ENCODE measurements around the gene NLRP10. TPM values are rescaled to one million over a fixed set of nuclear protein-coding genes. Genes with fewer than 3 reads are reported as not detected.

The NLRP10 gene
- total and polyA plus RNA-seq, 7 donors = not detected

- peaks cover 0 to 5% (median 2%) of the 10 kb centered on the region in 3 donors for H3K27me3 ChIP-seq (ENCODE audit: insufficient read depth in 3 of 3, low read length in 2 of 3)
- DNase-seq = no peak
- H3K36me3 ChIP-seq (ENCODE audit: insufficient read depth in 1 of 2, low read depth in 1 of 2) = no peaks in the 10 kb centered on the region
- TF ChIP-seq CTCF (IDR thresholded peaks at IDR 0.05) = no peak
- intact Hi-C loops (cut with DNase I) = no loop called here
- no peak overlapping the region for H3K4me3 ChIP-seq
- no peaks in the 10 kb centered on the region for H3K9me3 ChIP-seq
- H3K4me1 ChIP-seq = no peaks in the 10 kb centered on the region
- no peak overlapping the region for H3K27ac ChIP-seq
- no peak for ATAC-seq
- 56 to 65% (median 61%) methylated on average over 3 of the region's 3 CpGs for WGBS, 3 donors
Measured at GRCh38 chr11:7969756-7970646, 4.8 kb upstream of the NLRP10 start.

- 34 to 44% (median 34%) methylated on average over 2 of the region's 2 CpGs for WGBS, 3 donors
- intact Hi-C loops (cut with DNase I) = no loop called here
- ATAC-seq = no peak
Measured at GRCh38 chr11:7968686-7969085, 3.4 kb upstream of the NLRP10 start.

GRCh38 chr11:7967826-7968225, 2.6 kb upstream of the NLRP10 start:
- ATAC-seq (no peak), DNase-seq (no peak)
- no peak overlapping the region for H3K27ac ChIP-seq
- no peak for TF ChIP-seq CTCF (IDR thresholded peaks at IDR 0.05)
- intact Hi-C loops (cut with DNase I) = no loop called here
- no peaks in the 10 kb centered on the region for H3K9me3 ChIP-seq
- H3K4me1 ChIP-seq = no peaks in the 10 kb centered on the region
- no peak overlapping the region for H3K4me3 ChIP-seq
- no peaks in the 10 kb centered on the region for H3K36me3 ChIP-seq (ENCODE audit: insufficient read depth in 1 of 2, low read depth in 1 of 2)
- peaks cover 0 to 5% (median 2%) of the 10 kb centered on the region in 3 donors for H3K27me3 ChIP-seq (ENCODE audit: insufficient read depth in 3 of 3, low read length in 2 of 3)

More at GRCh38 chr11:7968686-7969085, 3.4 kb upstream of the NLRP10 start:
- no peak for DNase-seq
- H3K27me3 ChIP-seq (ENCODE audit: insufficient read depth in 3 of 3, low read length in 2 of 3) = peaks cover 0 to 5% (median 2%) of the 10 kb centered on the region in 3 donors
- H3K27ac ChIP-seq = no peak overlapping the region
- H3K36me3 ChIP-seq (ENCODE audit: insufficient read depth in 1 of 2, low read depth in 1 of 2) = no peaks in the 10 kb centered on the region
- TF ChIP-seq CTCF (IDR thresholded peaks at IDR 0.05) = no peak
- H3K4me1 ChIP-seq = no peaks in the 10 kb centered on the region
- H3K4me3 ChIP-seq = no peak overlapping the region
- H3K9me3 ChIP-seq = no peaks in the 10 kb centered on the region

- no peak for TF ChIP-seq CTCF (IDR thresholded peaks at IDR 0.05)
- Histone ChIP-seq H3K4me1 (no peaks in the 10 kb centered on the region), H3K27ac (no peak overlapping the region), H3K36me3 (ENCODE audit: insufficient read depth in 1 of 2, low read depth in 1 of 2) (no peaks in the 10 kb centered on the region), H3K4me3 (no peak overlapping the region), H3K27me3 (ENCODE audit: insufficient read depth in 3 of 3, low read length in 2 of 3) (peaks cover 0 to 5% (median 0%) of the 10 kb centered on the region in 3 donors), H3K9me3 (no peaks in the 10 kb centered on the region)
- DNase-seq = no peak
- intact Hi-C loops (cut with DNase I) = no loop called here
- 55 to 73% (median 68%) methylated on average over 1 of the region's 1 CpG for WGBS, 3 donors
- no peak for ATAC-seq
Measured at GRCh38 chr11:7967097-7967496, 1.9 kb upstream of the NLRP10 start.
